T-helper 9 cell (primary cell): ENCODE data around the gene FIGNL1.
"Not testable (repeated sequence)": the region's sequence is repeated elsewhere in the genome, so short reads cannot be mapped to it uniquely, and the experiment has no call there.

Source experiments
- DNase-seq: peaks from one replicate; pipeline ENCODE4 v3.0.0-alpha.2; 2020

FIGNL1 gene

GRCh38 chr7:50471970-50472369 lies 21.8 kb upstream of the FIGNL1 start:
- DNase-seq: no peak

- no peak for DNase-seq
Measured at GRCh38 chr7:50470250-50471163, 20.4 kb upstream of the FIGNL1 start.

GRCh38 chr7:50469181-50469580 lies 19.0 kb upstream of the FIGNL1 start:
- DNase-seq: no peak

- peak; percentile 70 for DNase-seq
Measured at GRCh38 chr7:50467817-50468610, 17.9 kb upstream of the FIGNL1 start.

- no peak for DNase-seq
Measured at GRCh38 chr7:50466815-50467585, 16.9 kb upstream of the FIGNL1 start.

GRCh38 chr7:50463035-50463434 lies 12.9 kb upstream of the FIGNL1 start:
- DNase-seq: no peak

GRCh38 chr7:50462361-50462760 lies 12.2 kb upstream of the FIGNL1 start:
- DNase-seq: no peak

- no peak for DNase-seq
Measured at GRCh38 chr7:50461695-50462094, 11.5 kb upstream of the FIGNL1 start.

- not testable (repeated sequence) for DNase-seq
Measured at GRCh38 chr7:50459183-50459582, 9.0 kb upstream of the FIGNL1 start.

- not testable (repeated sequence) for DNase-seq
Measured at GRCh38 chr7:50458651-50459050, 8.5 kb upstream of the FIGNL1 start.

- DNase-seq: no peak
Measured at GRCh38 chr7:50456371-50457123, 6.4 kb upstream of the FIGNL1 start.

GRCh38 chr7:50455658-50456057 lies 5.5 kb upstream of the FIGNL1 start:
- no peak for DNase-seq

GRCh38 chr7:50454968-50455367 lies 4.8 kb upstream of the FIGNL1 start:
- DNase-seq: no peak

- DNase-seq: peak; percentile 4
Measured at GRCh38 chr7:50450590-50451032, 461 bp upstream of the FIGNL1 start.

- no peak for DNase-seq
Measured at GRCh38 chr7:50449501-50449880, 659 bp downstream of the FIGNL1 start.

- no peak for DNase-seq
Measured at GRCh38 chr7:50448823-50449222, 1.3 kb downstream of the FIGNL1 start.

GRCh38 chr7:50446542-50446960 lies 3.6 kb downstream of the FIGNL1 start:
- no peak for DNase-seq

- no peak for DNase-seq
Measured at GRCh38 chr7:50436133-50436806, 13.9 kb downstream of the FIGNL1 start.

- DNase-seq: no peak
Measured at GRCh38 chr7:50431722-50432305, 18.3 kb downstream of the FIGNL1 start.

GRCh38 chr7:50431316-50431715 lies 18.8 kb downstream of the FIGNL1 start:
- no peak for DNase-seq

- no peak for DNase-seq
Measured at GRCh38 chr7:50428911-50429310, 21.2 kb downstream of the FIGNL1 start.
